DND-41 (cell line): ENCODE results near the gene NUPR2.
"Not testable (repeated sequence)": the region's sequence is repeated elsewhere in the genome, so short reads cannot be mapped to it uniquely, and the experiment has no call there.

Experiments
- ATAC-seq: fragments of 200-7000 bp; cut with Tn5 transposase; 3 replicates; pipeline ENCODE4 v1.9.1; 2021; ENCODE audit warnings: low read depth; ENCODE audit not compliant: insufficient read depth
- DNase-seq: peaks from one replicate; pipeline ENCODE4 v3.0.0-alpha.2; 2020
- H2AFZ ChIP-seq: 2 replicates; pipeline ENCODE4 v1.6.0; 2012; ENCODE audit warnings: low read depth, low read length
- H3K27ac ChIP-seq: 2 replicates; pipeline ENCODE4 v1.5.1; 2012; ENCODE audit warnings: low read length, inconsistent platforms
- H3K27me3 ChIP-seq: fragments of 200-600 bp; sonication (generic); 2 replicates; pipeline ENCODE4 v1.6.0; 2012; ENCODE audit warnings: low read length, mild to moderate bottlenecking, inconsistent platforms; ENCODE audit not compliant: insufficient read depth, poor library complexity
- H3K36me3 ChIP-seq: 2 replicates; pipeline ENCODE4 v1.5.1; 2012; ENCODE audit warnings: low read length, inconsistent platforms; ENCODE audit not compliant: insufficient read depth
- H3K4me1 ChIP-seq: 2 replicates; pipeline ENCODE4 v1.5.1; 2012; ENCODE audit warnings: mild to moderate bottlenecking, low read length; ENCODE audit not compliant: insufficient read depth
- H3K4me2 ChIP-seq: 2 replicates; pipeline ENCODE4 v1.6.0; 2012; ENCODE audit warnings: mild to moderate bottlenecking, moderate library complexity, low read length, inconsistent platforms; ENCODE audit not compliant: insufficient read depth
- H3K4me3 ChIP-seq, 2 experiments: fragments of 200-600 bp in 1 of 2; shearing (Covaris generic) in 1 of 2; 2 replicates each; pipeline ENCODE4 v1.5.1; 2012 to 2016; ENCODE audit warnings: inconsistent platforms in 2 of 2, low read length in 2 of 2, mild to moderate bottlenecking in 2 of 2, low read depth in 1 of 2, moderate library complexity in 1 of 2
- H3K79me2 ChIP-seq: 2 replicates; pipeline ENCODE4 v1.6.0; 2012; ENCODE audit warnings: low read length, inconsistent platforms; ENCODE audit not compliant: insufficient read depth
- H3K9ac ChIP-seq: 2 replicates; pipeline ENCODE4 v1.6.0; 2012; ENCODE audit warnings: low read depth, mild to moderate bottlenecking, inconsistent platforms, low read length, moderate library complexity
- H3K9me3 ChIP-seq: 2 replicates; pipeline ENCODE4 v1.5.1; 2012; ENCODE audit warnings: low read length, moderate library complexity, mild to moderate bottlenecking, inconsistent platforms; ENCODE audit not compliant: insufficient read depth, severe bottlenecking
- H4K20me1 ChIP-seq: 2 replicates; pipeline ENCODE4 v1.6.0; 2012; ENCODE audit warnings: low read length; ENCODE audit not compliant: insufficient read depth
- CTCF ChIP-seq: IDR thresholded peaks from 2 replicates; pipeline ENCODE4 v1.5.1; 2012; ENCODE audit warnings: borderline replicate concordance, low read length, moderate library complexity, mild to moderate bottlenecking; ENCODE audit not compliant: poor library complexity, severe bottlenecking; ENCODE audit errors: extremely low read depth
- EZH2 ChIP-seq: IDR thresholded peaks from 3 replicates; pipeline ENCODE4 v1.6.1; 2012; ENCODE audit warnings: borderline replicate concordance, low read depth, mild to moderate bottlenecking, moderate library complexity, low read length, inconsistent platforms; ENCODE audit not compliant: severe bottlenecking

The NUPR2 gene

GRCh38 chr7:56105508-56105907 lies 10.7 kb downstream of the NUPR2 start:
- H3K79me2 ChIP-seq = peaks cover 43% of the 10 kb centered on the region
- peak overlapping the region; percentile 82; the same call in 1 of the 2 replicates for H2AFZ ChIP-seq
- H3K9ac ChIP-seq = peak overlapping the region; percentile 84
- no peaks in the 10 kb centered on the region for H3K27me3 ChIP-seq
- peaks cover 48% of the 10 kb centered on the region for H3K36me3 ChIP-seq
- H4K20me1 ChIP-seq = peaks cover 32% of the 10 kb centered on the region
- peak overlapping the region; percentile 81 for H3K4me2 ChIP-seq
- TF ChIP-seq CTCF (peak; percentile 6), EZH2 (no peak)
- peaks cover 29% of the 10 kb centered on the region for H3K4me1 ChIP-seq
- peak overlapping the region; percentile 87 for H3K27ac ChIP-seq
- peak overlapping the region; percentile 84 to 98 for H3K4me3 ChIP-seq
- ATAC-seq (no peak), DNase-seq (peak; percentile 30)
- H3K9me3 ChIP-seq = peaks cover 4% of the 10 kb centered on the region

GRCh38 chr7:56104138-56104537 lies 12.1 kb downstream of the NUPR2 start:
- not testable (repeated sequence) for H3K9ac ChIP-seq, H2AFZ ChIP-seq, DNase-seq, H3K9me3 ChIP-seq, H3K27me3 ChIP-seq, ATAC-seq, H3K27ac ChIP-seq
- H3K4me1 ChIP-seq = peaks cover 29% of the 10 kb centered on the region
- H4K20me1 ChIP-seq = peaks cover 32% of the 10 kb centered on the region
- H3K4me3 ChIP-seq = peak overlapping the region in 1 of 2 experiments; percentile 30; a peak in 1 of 4 replicates
- H3K79me2 ChIP-seq = peaks cover 43% of the 10 kb centered on the region
- peak overlapping the region; percentile 81 for H3K4me2 ChIP-seq
- H3K36me3 ChIP-seq = peaks cover 62% of the 10 kb centered on the region

GRCh38 chr7:56099653-56100052 lies 16.6 kb downstream of the NUPR2 start:
- H3K27ac ChIP-seq = no peak overlapping the region
- no peaks in the 10 kb centered on the region for H3K27me3 ChIP-seq
- no peak overlapping the region for H2AFZ ChIP-seq
- H3K4me3 ChIP-seq = no peak overlapping the region
- TF ChIP-seq EZH2 = no peak
- TF ChIP-seq CTCF = no peak
- H3K9me3 ChIP-seq = no peaks in the 10 kb centered on the region
- H3K4me1 ChIP-seq = peaks cover 18% of the 10 kb centered on the region
- peaks cover 20% of the 10 kb centered on the region for H3K79me2 ChIP-seq
- H3K9ac ChIP-seq = no peak overlapping the region
- peak; percentile 41; the same call in 1 of the 3 replicates for ATAC-seq
- no peak for DNase-seq
- peaks cover 18% of the 10 kb centered on the region for H4K20me1 ChIP-seq
- no peak overlapping the region for H3K4me2 ChIP-seq
- H3K36me3 ChIP-seq = peaks cover 58% of the 10 kb centered on the region

- not testable (repeated sequence) for H3K4me2 ChIP-seq, H3K4me1 ChIP-seq, H3K4me3 ChIP-seq, H3K9ac ChIP-seq, H3K9me3 ChIP-seq, ATAC-seq, H2AFZ ChIP-seq, DNase-seq, H3K27me3 ChIP-seq, H3K79me2 ChIP-seq, H4K20me1 ChIP-seq, H3K27ac ChIP-seq
- peaks cover 46% of the 10 kb centered on the region for H3K36me3 ChIP-seq
Measured at GRCh38 chr7:56098187-56099008, 17.8 kb downstream of the NUPR2 start.
